ENCODE measurements around the gene GRAMD2B. TPM values are rescaled to one million over a fixed set of nuclear protein-coding genes. Genes with fewer than 3 reads are reported as not detected.

GRAMD2B gene
- total and polyA plus RNA-seq, 4 experiments from 2014 or later = 4.0 to 6.1 (median 5.1) TPM

DNA sequence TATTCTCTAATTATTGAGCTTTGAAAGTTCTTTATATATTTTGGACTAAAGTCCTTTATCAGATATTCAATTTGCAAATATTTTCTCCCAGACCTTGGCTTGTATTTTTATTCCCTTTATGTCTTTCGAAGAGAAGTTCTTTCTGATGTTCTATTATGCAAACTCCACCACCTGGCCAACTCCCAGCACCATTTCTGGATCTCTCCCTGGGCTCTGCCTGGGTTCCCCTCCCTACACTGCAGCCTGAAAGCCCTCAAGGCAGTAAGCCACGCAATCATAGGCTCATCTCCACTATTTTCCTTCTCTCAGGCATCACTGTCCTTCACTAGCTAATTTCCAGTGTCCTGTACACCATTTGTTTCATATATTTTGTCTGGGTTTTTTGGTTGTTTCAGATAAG, 76.1 kb downstream of the GRAMD2B start:
- POLR2A ChIA-PET (ENCODE audit: partially characterized antibody) = no interaction called here
- Mint-ChIP-seq H3K27me3 (no peaks in the 10 kb centered on the region), H3K36me3 (no peaks in the 10 kb centered on the region), H3K9me3 (no peaks in the 10 kb centered on the region), H3K27ac (peak overlapping the region in 2 of 7 donors; percentile 75 to 84), H3K4me1 (peaks cover 14 to 20% (median 16%) of the 10 kb centered on the region in 4 donors), H3K4me3 (no peak overlapping the region)
- H3K27me3 ChIP-seq (ENCODE audit: insufficient read depth, low read length) = no peaks in the 10 kb centered on the region
- H3K27ac ChIP-seq (ENCODE audit: low read depth, low read length) = no peak overlapping the region
- CTCF ChIA-PET (ENCODE audit: partially characterized antibody) = interaction anchor here (0.7 to 4.1 kb wide), 31 partner anchors 9 to 161 kb away, joined by 3 to 69 read pairs (median 7); partner anchors contain the start of genes GRAMD2B and PHAX
- no peaks in the 10 kb centered on the region for H3K36me3 ChIP-seq (ENCODE audit: insufficient read depth, low read length)
- H3K9me3 ChIP-seq (ENCODE audit: control insufficient read depth in 1 of 2, low read length in 2 of 2) = no peaks in the 10 kb centered on the region
- intact Hi-C loops (cut with micrococcal nuclease) = no loop called here
- DNase-seq = no peak
- H3K4me1 ChIP-seq (ENCODE audit: insufficient read depth, low read length) = peaks cover 7% of the 10 kb centered on the region
- H3K4me3 ChIP-seq (ENCODE audit: low read length in 2 of 2) = no peak overlapping the region

GRCh38 chr5:126499853-126500342, 76.7 kb downstream of the GRAMD2B start:
- peaks cover 7% of the 10 kb centered on the region for H3K4me1 ChIP-seq (ENCODE audit: insufficient read depth, low read length)
- H3K27me3 ChIP-seq (ENCODE audit: insufficient read depth, low read length) = no peaks in the 10 kb centered on the region
- ChIA-PET POLR2A (ENCODE audit: partially characterized antibody) (interaction anchor here (0.6 to 1.6 kb wide), 3 partner anchors 9 to 76 kb away, joined by 3 to 7 read pairs (median 4); no protein-coding TSS in a partner anchor), CTCF (ENCODE audit: partially characterized antibody) (interaction anchor here (0.7 to 4.1 kb wide), 43 partner anchors 9 to 161 kb away, joined by 3 to 69 read pairs (median 5); partner anchors contain the start of genes GRAMD2B and PHAX)
- Mint-ChIP-seq H3K27ac (peak overlapping the region in 6 of 7 donors; percentile 17 to 84 (median 50)), H3K27me3 (no peaks in the 10 kb centered on the region), H3K4me1 (peaks cover 14 to 22% (median 16%) of the 10 kb centered on the region in 4 donors), H3K9me3 (no peaks in the 10 kb centered on the region), H3K36me3 (no peaks in the 10 kb centered on the region), H3K4me3 (no peak overlapping the region)
- no peak overlapping the region for H3K27ac ChIP-seq (ENCODE audit: low read depth, low read length)
- no peaks in the 10 kb centered on the region for H3K9me3 ChIP-seq (ENCODE audit: control insufficient read depth in 1 of 2, low read length in 2 of 2)
- DNase-seq = peak in 4 of 5 donors; percentile 60 to 64 (median 62)
- H3K36me3 ChIP-seq (ENCODE audit: insufficient read depth, low read length) = no peaks in the 10 kb centered on the region
- intact Hi-C loops (cut with micrococcal nuclease) = loop anchor here (1.0 kb wide), 4 partner anchors 39 to 161 kb away; partner anchors contain the start of gene GRAMD2B
- H3K4me3 ChIP-seq (ENCODE audit: low read length in 2 of 2) = no peak overlapping the region

GRCh38 chr5:126501448-126501847, 78.2 kb downstream of the GRAMD2B start:
- Mint-ChIP-seq H3K27ac (no peak overlapping the region), H3K4me3 (no peak overlapping the region), H3K36me3 (no peaks in the 10 kb centered on the region), H3K27me3 (no peaks in the 10 kb centered on the region), H3K4me1 (peaks cover 14 to 22% (median 16%) of the 10 kb centered on the region in 4 donors), H3K9me3 (no peaks in the 10 kb centered on the region)
- Histone ChIP-seq H3K27ac (ENCODE audit: low read depth, low read length) (no peak overlapping the region), H3K4me1 (ENCODE audit: insufficient read depth, low read length) (peaks cover 7% of the 10 kb centered on the region), H3K4me3 (ENCODE audit: low read length in 2 of 2) (no peak overlapping the region), H3K36me3 (ENCODE audit: insufficient read depth, low read length) (no peaks in the 10 kb centered on the region), H3K27me3 (ENCODE audit: insufficient read depth, low read length) (no peaks in the 10 kb centered on the region), H3K9me3 (ENCODE audit: control insufficient read depth in 1 of 2, low read length in 2 of 2) (no peaks in the 10 kb centered on the region)
- CTCF ChIA-PET (ENCODE audit: partially characterized antibody) = interaction anchor here (1.1 to 4.1 kb wide), 14 partner anchors 11 to 163 kb away, joined by 3 to 69 read pairs (median 20); partner anchors contain the start of gene GRAMD2B
- POLR2A ChIA-PET (ENCODE audit: partially characterized antibody) = no interaction called here
- intact Hi-C loops (cut with micrococcal nuclease) = no loop called here
- DNase-seq = no peak

DNA sequence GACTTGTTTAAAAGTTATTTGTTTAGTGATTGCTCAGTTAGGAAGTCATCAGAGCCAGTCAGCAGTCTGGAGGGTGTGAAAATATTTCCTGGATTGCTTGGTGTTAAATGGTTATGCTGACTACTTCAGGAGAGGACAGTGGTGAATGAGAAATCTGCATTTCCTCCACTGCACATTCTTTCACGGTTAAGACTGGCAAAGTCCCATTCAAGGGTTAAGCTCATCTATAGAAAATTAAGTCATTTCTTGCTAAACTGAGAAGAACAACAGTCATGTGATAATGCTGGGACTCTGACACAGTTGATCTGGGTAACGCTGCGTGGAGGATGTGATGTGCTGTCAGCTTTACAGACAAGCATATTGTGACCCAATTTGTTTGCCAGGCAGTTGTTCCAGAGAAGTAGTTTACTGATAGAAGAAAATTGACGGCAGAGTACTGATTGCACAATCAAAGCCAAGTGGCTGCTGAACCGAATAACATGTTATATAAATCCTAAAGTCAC, 80.4 kb downstream of the GRAMD2B start:
- Mint-ChIP-seq H3K9me3 (no peaks in the 10 kb centered on the region), H3K27ac (peak overlapping the region in 6 of 7 donors; percentile 7 to 81 (median 30)), H3K4me3 (peak overlapping the region in 1 of 8 donors; percentile 13), H3K36me3 (no peaks in the 10 kb centered on the region), H3K27me3 (no peaks in the 10 kb centered on the region), H3K4me1 (peaks cover 23 to 33% (median 30%) of the 10 kb centered on the region in 4 donors)
- Histone ChIP-seq H3K27me3 (ENCODE audit: insufficient read depth, low read length) (no peaks in the 10 kb centered on the region), H3K27ac (ENCODE audit: low read depth, low read length) (no peak overlapping the region), H3K36me3 (ENCODE audit: insufficient read depth, low read length) (no peaks in the 10 kb centered on the region), H3K4me3 (ENCODE audit: low read length in 2 of 2) (no peak overlapping the region), H3K9me3 (ENCODE audit: control insufficient read depth in 1 of 2, low read length in 2 of 2) (no peaks in the 10 kb centered on the region), H3K4me1 (ENCODE audit: insufficient read depth, low read length) (peaks cover 18% of the 10 kb centered on the region)
- peak; percentile 21 to 50 (median 32) for DNase-seq
- CTCF ChIA-PET (ENCODE audit: partially characterized antibody) = interaction anchor here (1.0 to 1.5 kb wide), 4 partner anchors 9 to 165 kb away, joined by 3 to 7 read pairs (median 4); no protein-coding TSS in a partner anchor
- POLR2A ChIA-PET (ENCODE audit: partially characterized antibody) = no interaction called here
- intact Hi-C loops (cut with micrococcal nuclease) = no loop called here

DNA sequence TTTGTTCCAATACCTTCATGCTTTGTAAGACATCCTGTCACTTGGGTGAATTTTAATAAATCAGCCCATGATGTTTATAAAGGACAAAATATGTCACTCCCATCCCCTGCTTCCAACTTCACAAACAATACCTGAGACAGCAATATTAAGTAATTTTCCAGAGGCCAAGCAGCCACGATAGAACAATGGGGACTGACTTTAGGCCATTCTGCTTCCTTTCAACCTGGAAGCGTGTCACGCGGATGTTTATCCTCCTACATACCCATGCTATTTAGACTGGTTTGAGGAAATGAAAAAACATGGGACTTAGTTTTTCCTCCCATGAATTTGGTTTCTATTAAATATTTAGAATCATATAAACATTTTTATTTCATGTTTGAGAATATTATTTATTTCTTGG, 82.9 kb downstream of the GRAMD2B start:
- Histone ChIP-seq H3K4me3 (ENCODE audit: low read length in 2 of 2) (no peak overlapping the region), H3K27ac (ENCODE audit: low read depth, low read length) (no peak overlapping the region), H3K36me3 (ENCODE audit: insufficient read depth, low read length) (no peaks in the 10 kb centered on the region), H3K9me3 (ENCODE audit: control insufficient read depth in 1 of 2, low read length in 2 of 2) (no peaks in the 10 kb centered on the region), H3K4me1 (ENCODE audit: insufficient read depth, low read length) (peaks cover 28% of the 10 kb centered on the region), H3K27me3 (ENCODE audit: insufficient read depth, low read length) (no peaks in the 10 kb centered on the region)
- no peak overlapping the region for H3K4me3 Mint-ChIP-seq
- H3K27me3 Mint-ChIP-seq = no peaks in the 10 kb centered on the region
- DNase-seq = no peak
- H3K9me3 Mint-ChIP-seq = no peaks in the 10 kb centered on the region
- H3K36me3 Mint-ChIP-seq = no peaks in the 10 kb centered on the region
- peaks cover 25 to 47% (median 38%) of the 10 kb centered on the region in 4 donors for H3K4me1 Mint-ChIP-seq
- ChIA-PET CTCF (ENCODE audit: partially characterized antibody) (interaction anchor here (1.5 kb wide), 1 partner anchor 167 kb away, joined by 4 read pairs; no protein-coding TSS in a partner anchor), POLR2A (ENCODE audit: partially characterized antibody) (no interaction called here)
- no peak overlapping the region for H3K27ac Mint-ChIP-seq
- intact Hi-C loops (cut with micrococcal nuclease) = loop anchor here (5.0 kb wide), 1 partner anchor 59 kb away; no protein-coding TSS in a partner anchor

DNA sequence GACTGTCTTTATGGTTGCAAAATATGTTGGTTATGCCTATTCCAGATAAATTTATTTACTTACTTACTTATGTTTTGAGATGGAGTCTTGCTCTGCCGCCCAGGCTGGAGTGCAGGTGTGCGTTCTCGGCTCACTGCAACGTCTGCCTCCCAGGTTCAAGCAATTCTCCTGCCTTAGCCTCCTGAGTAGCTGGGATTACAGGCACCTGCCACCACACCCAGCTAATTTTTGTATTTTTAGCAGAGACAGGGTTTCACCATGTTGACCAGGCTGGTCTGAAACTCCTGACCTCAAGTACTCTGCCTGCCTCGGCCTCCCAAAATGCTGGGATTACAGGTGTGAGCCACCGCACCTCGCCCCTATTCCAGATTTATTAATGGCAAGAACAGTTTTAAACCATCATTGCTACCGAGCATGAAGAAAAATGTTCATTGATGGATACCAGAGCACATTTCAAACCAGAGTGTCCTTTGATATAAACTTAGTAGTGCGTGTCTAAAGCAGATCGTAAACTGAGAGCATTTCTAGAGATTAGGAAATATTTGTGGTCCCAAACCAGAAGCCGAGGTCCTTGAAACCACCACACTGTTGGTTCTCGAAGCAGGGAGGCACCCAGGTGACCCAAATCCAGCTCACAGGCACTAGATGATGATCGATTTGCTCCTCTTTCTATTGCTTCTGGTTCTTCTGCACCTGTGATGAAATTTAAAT, 85.2 kb downstream of the GRAMD2B start:
- Histone ChIP-seq H3K36me3 (ENCODE audit: insufficient read depth, low read length) (no peaks in the 10 kb centered on the region), H3K27ac (ENCODE audit: low read depth, low read length) (peak overlapping the region; percentile 29), H3K9me3 (ENCODE audit: control insufficient read depth in 1 of 2, low read length in 2 of 2) (no peaks in the 10 kb centered on the region), H3K4me3 (ENCODE audit: low read length in 2 of 2) (peak overlapping the region; percentile 2 to 39), H3K4me1 (ENCODE audit: insufficient read depth, low read length) (peaks cover 28% of the 10 kb centered on the region), H3K27me3 (ENCODE audit: insufficient read depth, low read length) (no peaks in the 10 kb centered on the region)
- Mint-ChIP-seq H3K27me3 (no peaks in the 10 kb centered on the region), H3K4me3 (peak overlapping the region; percentile 57 to 88 (median 80)), H3K9me3 (no peaks in the 10 kb centered on the region), H3K27ac (peak overlapping the region; percentile 39 to 95 (median 88)), H3K36me3 (no peaks in the 10 kb centered on the region), H3K4me1 (peaks cover 25 to 45% (median 39%) of the 10 kb centered on the region in 4 donors)
- ChIA-PET CTCF (ENCODE audit: partially characterized antibody) (interaction anchor here (0.7 to 1.2 kb wide), 4 partner anchors 9 to 169 kb away, joined by 3 to 9 read pairs (median 3); partner anchors contain the start of gene ALDH7A1), POLR2A (ENCODE audit: partially characterized antibody) (interaction anchor here (0.8 to 1.6 kb wide), 2 partner anchors 8 to 58 kb away, joined by 4 to 5 read pairs; no protein-coding TSS in a partner anchor)
- peak in 1 of 5 donors; percentile 42 for DNase-seq
- intact Hi-C loops (cut with micrococcal nuclease) = loop anchor here (5.0 kb wide), 1 partner anchor 61 kb away; no protein-coding TSS in a partner anchor
